ENCODE measurements around the gene ATRIP.

- no peak for TF ChIP-seq CTCF (IDR thresholded peaks at IDR 0.05; ENCODE audit: poor library complexity, severe bottlenecking)
- no peak for TF ChIP-seq POLR2AphosphoS5 (IDR thresholded peaks at IDR 0.05)
- no peak for TF ChIP-seq REST (IDR thresholded peaks at IDR 0.05; ENCODE audit: borderline replicate concordance)
- TF ChIP-seq EZH2 (IDR thresholded peaks at IDR 0.05; ENCODE audit: borderline replicate concordance, insufficient read depth, low read length, poor library complexity, severe bottlenecking) = no peak
Observed at GRCh38 chr3:48403533-48404439, 42.8 kb upstream of the ATRIP start.

Measured in neural cell (in vitro differentiated cells).